Neural crest cell (in vitro differentiated cells): ENCODE data around the gene SRRM2. TPM values are rescaled to one million over a fixed set of nuclear protein-coding genes. Genes with fewer than 3 reads are reported as not detected.

Experiments
- DNase-seq: peaks from one replicate; pipeline ENCODE4 v3.0.0; 2021; ENCODE audit warnings: low read depth, mixed read lengths, low spot score
- H3K27ac Mint-ChIP-seq: one replicate; pipeline ENCODE4 v1.8.0; 2021; ENCODE audit warnings: mild to moderate bottlenecking, mixed read lengths; ENCODE audit not compliant: unreplicated experiment
- H3K27me3 Mint-ChIP-seq: 2 replicates; pipeline ENCODE4 v1.8.0; 2021; ENCODE audit warnings: low read depth, mild to moderate bottlenecking, mixed read lengths
- H3K36me3 Mint-ChIP-seq: 2 replicates; pipeline ENCODE4 v1.8.0; 2021; ENCODE audit warnings: low read depth, mild to moderate bottlenecking, mixed read lengths
- H3K4me1 Mint-ChIP-seq: 2 replicates; pipeline ENCODE4 v1.8.0; 2021; ENCODE audit warnings: mixed read lengths
- H3K4me3 Mint-ChIP-seq: one replicate; pipeline ENCODE4 v1.8.0; 2021; ENCODE audit warnings: mild to moderate bottlenecking, mixed read lengths
- H3K9me3 Mint-ChIP-seq: 2 replicates; pipeline ENCODE4 v1.8.0; 2021; ENCODE audit warnings: mixed read lengths
- total RNA-seq: library from RNA; stranded (reverse); gene quantifications from 2 replicates; pipeline ENCODE4 v1.2.1, GENCODE V29; 2021
- TF ChIP-seq, protein P1 (sequence below): fragments of 200-600 bp; sonication (generic); conservative IDR thresholded peaks from 2 replicates; pipeline ENCODE4 v1.5.0; 2021; ENCODE audit warnings: antibody characterized with exemption, mild to moderate bottlenecking

The SRRM2 gene
- total RNA-seq, 1 donor from 2014 or later = 803 TPM

DNA sequence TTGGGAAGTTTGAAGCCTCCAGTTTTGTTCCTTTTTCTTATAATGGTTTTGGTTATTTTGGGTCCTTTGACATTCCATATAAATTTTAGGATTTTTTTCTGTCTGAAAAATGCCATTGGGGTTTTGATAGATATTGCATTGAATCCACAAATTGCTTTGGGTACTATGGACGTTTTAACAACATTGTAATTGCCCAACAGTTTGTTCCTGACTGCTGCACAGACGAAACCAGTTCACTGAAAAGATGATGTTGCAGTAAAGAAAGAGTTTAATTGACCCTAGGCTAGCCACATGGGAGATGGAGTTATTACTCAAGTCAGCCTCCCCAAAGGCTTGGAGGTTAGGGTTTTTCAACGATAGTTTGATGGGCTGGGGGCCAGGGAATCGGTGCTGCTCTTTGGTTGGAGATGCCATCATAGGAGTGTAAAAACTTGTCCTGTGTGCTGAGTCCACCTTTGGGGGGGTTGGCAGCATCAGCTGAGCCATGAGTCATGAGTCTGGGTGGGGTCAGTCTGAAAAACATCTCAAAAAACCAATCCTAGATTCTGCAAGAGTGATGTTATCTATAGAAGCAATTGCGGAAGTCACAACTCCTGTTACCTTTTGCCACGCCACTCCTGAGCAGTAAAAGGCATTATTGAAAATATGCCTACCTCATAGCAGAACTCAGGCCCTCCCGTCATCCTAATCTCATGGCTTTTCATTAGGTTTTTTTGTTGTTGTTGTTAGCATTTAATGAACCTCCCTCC is 43.1 kb downstream of the SRRM2 start:
- no peaks in the 10 kb centered on the region for H3K36me3 Mint-ChIP-seq
- no peaks in the 10 kb centered on the region for H3K4me1 Mint-ChIP-seq
- H3K27ac Mint-ChIP-seq = no peak overlapping the region
- no peak overlapping the region for H3K4me3 Mint-ChIP-seq
- TF ChIP-seq, protein P1, sequence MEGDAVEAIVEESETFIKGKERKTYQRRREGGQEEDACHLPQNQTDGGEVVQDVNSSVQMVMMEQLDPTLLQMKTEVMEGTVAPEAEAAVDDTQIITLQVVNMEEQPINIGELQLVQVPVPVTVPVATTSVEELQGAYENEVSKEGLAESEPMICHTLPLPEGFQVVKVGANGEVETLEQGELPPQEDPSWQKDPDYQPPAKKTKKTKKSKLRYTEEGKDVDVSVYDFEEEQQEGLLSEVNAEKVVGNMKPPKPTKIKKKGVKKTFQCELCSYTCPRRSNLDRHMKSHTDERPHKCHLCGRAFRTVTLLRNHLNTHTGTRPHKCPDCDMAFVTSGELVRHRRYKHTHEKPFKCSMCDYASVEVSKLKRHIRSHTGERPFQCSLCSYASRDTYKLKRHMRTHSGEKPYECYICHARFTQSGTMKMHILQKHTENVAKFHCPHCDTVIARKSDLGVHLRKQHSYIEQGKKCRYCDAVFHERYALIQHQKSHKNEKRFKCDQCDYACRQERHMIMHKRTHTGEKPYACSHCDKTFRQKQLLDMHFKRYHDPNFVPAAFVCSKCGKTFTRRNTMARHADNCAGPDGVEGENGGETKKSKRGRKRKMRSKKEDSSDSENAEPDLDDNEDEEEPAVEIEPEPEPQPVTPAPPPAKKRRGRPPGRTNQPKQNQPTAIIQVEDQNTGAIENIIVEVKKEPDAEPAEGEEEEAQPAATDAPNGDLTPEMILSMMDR = no peak
- no peak for DNase-seq
- peaks cover 48% of the 10 kb centered on the region for H3K27me3 Mint-ChIP-seq
- no peaks in the 10 kb centered on the region for H3K9me3 Mint-ChIP-seq

- no peaks in the 10 kb centered on the region for H3K36me3 Mint-ChIP-seq
- no peak overlapping the region for H3K4me3 Mint-ChIP-seq
- peaks cover 6% of the 10 kb centered on the region for H3K9me3 Mint-ChIP-seq
- no peak overlapping the region for H3K27ac Mint-ChIP-seq
- DNase-seq = no peak
- H3K4me1 Mint-ChIP-seq = no peaks in the 10 kb centered on the region
- H3K27me3 Mint-ChIP-seq = peaks cover 26% of the 10 kb centered on the region
- TF ChIP-seq, protein P1 = no peak
Measured at GRCh38 chr16:2798723-2799204, 46.3 kb downstream of the SRRM2 start.

DNA sequence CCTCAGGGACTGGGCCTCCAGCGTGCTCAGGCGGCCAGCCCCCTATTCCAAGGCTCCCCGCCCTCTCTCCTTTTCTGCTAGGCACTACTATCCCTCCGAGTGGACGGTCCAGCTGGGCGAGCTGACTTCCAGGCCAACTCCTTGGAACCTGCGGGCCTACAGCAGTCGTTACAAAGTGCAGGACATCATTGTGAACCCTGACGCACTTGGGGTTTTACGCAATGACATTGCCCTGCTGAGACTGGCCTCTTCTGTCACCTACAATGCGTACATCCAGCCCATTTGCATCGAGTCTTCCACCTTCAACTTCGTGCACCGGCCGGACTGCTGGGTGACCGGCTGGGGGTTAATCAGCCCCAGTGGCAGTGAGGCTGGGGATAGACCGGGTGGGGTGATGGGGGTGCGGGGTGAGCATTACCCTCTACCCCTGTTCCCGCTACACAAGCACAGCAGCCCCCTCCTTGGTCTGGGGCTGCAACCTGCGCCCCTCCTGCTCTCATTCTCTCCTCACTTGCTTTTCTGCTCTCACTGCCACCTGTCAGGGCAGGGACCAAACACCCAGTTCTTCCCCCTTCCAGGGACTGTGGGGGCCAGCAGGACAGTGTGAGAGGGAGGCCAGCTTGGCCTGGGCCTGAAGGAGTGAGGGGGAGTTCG is 46.9 kb downstream of the SRRM2 start:
- no peak for DNase-seq
- H3K4me3 Mint-ChIP-seq = no peak overlapping the region
- H3K36me3 Mint-ChIP-seq = no peaks in the 10 kb centered on the region
- H3K9me3 Mint-ChIP-seq = peaks cover 7% of the 10 kb centered on the region
- H3K27ac Mint-ChIP-seq = no peak overlapping the region
- TF ChIP-seq, protein P1 = no peak
- peaks cover 27% of the 10 kb centered on the region for H3K27me3 Mint-ChIP-seq
- no peaks in the 10 kb centered on the region for H3K4me1 Mint-ChIP-seq

DNA sequence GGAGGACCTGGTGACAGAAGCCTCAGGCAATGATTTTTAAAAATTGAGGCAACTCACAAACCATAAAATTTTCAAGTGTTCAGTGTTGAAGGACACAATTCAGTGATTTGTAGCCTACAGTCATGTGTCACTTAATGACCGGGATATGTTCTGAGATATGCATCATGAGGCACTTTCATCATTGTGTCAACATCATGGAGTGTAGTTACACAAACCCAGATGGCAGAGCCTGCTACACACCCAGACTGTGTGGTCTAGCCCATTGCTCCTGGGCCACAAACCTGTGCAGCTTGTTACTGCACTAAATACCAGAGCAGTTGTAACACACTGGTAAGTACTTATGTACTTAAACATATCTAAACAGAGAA is 47.4 kb downstream of the SRRM2 start:
- H3K4me3 Mint-ChIP-seq = no peak overlapping the region
- H3K27ac Mint-ChIP-seq = no peak overlapping the region
- TF ChIP-seq, protein P1 = no peak
- H3K9me3 Mint-ChIP-seq = peaks cover 7% of the 10 kb centered on the region
- no peaks in the 10 kb centered on the region for H3K36me3 Mint-ChIP-seq
- no peak for DNase-seq
- H3K4me1 Mint-ChIP-seq = no peaks in the 10 kb centered on the region
- peaks cover 24% of the 10 kb centered on the region for H3K27me3 Mint-ChIP-seq

DNA sequence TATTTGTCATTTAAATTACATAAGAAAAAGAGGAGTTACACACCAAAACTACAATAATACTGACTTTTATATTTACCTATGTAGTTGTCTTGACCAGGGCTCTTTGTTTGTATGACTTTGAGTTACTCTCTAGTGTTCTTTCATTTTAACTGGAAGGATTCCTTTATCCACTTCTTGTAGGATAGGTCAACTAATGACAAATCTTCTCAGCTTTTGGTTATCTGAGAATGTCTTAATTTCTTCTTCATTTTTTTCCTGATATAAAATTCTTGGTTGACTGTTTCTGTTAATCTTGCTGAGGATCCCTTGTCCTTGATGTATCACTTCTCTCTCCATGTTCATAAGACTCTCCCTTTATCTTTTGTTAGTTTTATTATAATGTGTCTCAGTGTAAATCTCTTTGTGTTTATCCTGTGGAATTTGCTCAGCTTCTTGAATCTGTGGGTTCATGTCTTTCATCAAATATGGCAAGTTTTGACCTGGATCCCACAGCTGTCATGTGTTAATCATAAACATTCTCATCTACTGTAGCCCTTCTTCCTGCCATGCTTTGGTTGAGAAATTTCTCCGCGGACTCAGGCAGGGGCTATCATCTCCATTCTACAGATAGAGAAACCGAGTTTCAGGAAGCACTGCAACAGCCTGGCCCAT is 51.2 kb downstream of the SRRM2 start:
- H3K9me3 Mint-ChIP-seq = peaks cover 7% of the 10 kb centered on the region
- peaks cover 23% of the 10 kb centered on the region for H3K27me3 Mint-ChIP-seq
- no peak for DNase-seq
- H3K4me1 Mint-ChIP-seq = no peaks in the 10 kb centered on the region
- H3K36me3 Mint-ChIP-seq = no peaks in the 10 kb centered on the region
- H3K27ac Mint-ChIP-seq = no peak overlapping the region
- TF ChIP-seq, protein P1 = no peak
- no peak overlapping the region for H3K4me3 Mint-ChIP-seq
